SU-DHL-6 (cell line): ENCODE results near the gene CCDC54.

ENCODE experiments used
- H2AFZ ChIP-seq: fragments of 200-600 bp; sonication (generic); 2 replicates; pipeline ENCODE4 v1.6.1; 2014; ENCODE audit warnings: low read depth, mild to moderate bottlenecking, moderate library complexity, mixed read lengths, antibody characterized with exemption, low read length; ENCODE audit not compliant: severe bottlenecking
- H3F3A ChIP-seq: fragments of 200-600 bp; shearing (Covaris generic); 2 replicates; pipeline ENCODE4 v1.6.0; 2016; ENCODE audit warnings: antibody characterized with exemption, mild to moderate bottlenecking; ENCODE audit not compliant: insufficient read depth
- H3K27ac ChIP-seq: fragments of 200-600 bp; sonication (generic); 2 replicates; pipeline ENCODE4 v1.5.1; 2016; ENCODE audit warnings: low read depth, mild to moderate bottlenecking, low read length, moderate library complexity, mixed read lengths
- H3K27me3 ChIP-seq: fragments of 200-600 bp; sonication (generic), shearing (Covaris generic); 2 replicates; pipeline ENCODE4 v1.6.0; 2014; ENCODE audit warnings: mild to moderate bottlenecking, low read length
- H3K36me3 ChIP-seq: fragments of 200-600 bp; sonication (generic); 2 replicates; pipeline ENCODE4 v1.6.1; 2014; ENCODE audit warnings: mild to moderate bottlenecking, low read length, mixed read lengths
- H3K4me2 ChIP-seq: fragments of 300-600, 200-600 bp; shearing (Covaris generic), sonication (generic); 2 replicates; pipeline ENCODE4 v1.6.0; 2014; ENCODE audit warnings: low read length, low read depth, mild to moderate bottlenecking; ENCODE audit not compliant: poor library complexity, severe bottlenecking
- H3K4me3 ChIP-seq: fragments of 200-600 bp; sonication (generic); 2 replicates; pipeline ENCODE4 v1.5.1; 2014; ENCODE audit warnings: antibody characterized with exemption, low read length, mild to moderate bottlenecking, mixed read lengths; ENCODE audit not compliant: insufficient read depth, poor library complexity, severe bottlenecking
- H3K79me2 ChIP-seq: fragments of 200-600 bp; sonication (generic); 2 replicates; pipeline ENCODE4 v1.6.1; 2014; ENCODE audit warnings: mild to moderate bottlenecking, low read length, moderate library complexity; ENCODE audit not compliant: insufficient read depth
- H3K9ac ChIP-seq: fragments of 200-600 bp; sonication (generic); 2 replicates; pipeline ENCODE4 v1.7.0; 2014; ENCODE audit warnings: mild to moderate bottlenecking, low read length
- H3K9me2 ChIP-seq: fragments of 200-600 bp; sonication (generic); replicated peaks from 2 replicates; pipeline ENCODE4 v1.6.1; 2014; ENCODE audit warnings: low read length; ENCODE audit not compliant: insufficient read depth
- H3K9me3 ChIP-seq: fragments of 200-600 bp; sonication (generic); 2 replicates; pipeline ENCODE4 v1.6.1; 2014; ENCODE audit warnings: low read length, mixed read lengths; ENCODE audit not compliant: insufficient read depth
- H4K20me1 ChIP-seq: fragments of 200-600 bp; sonication (generic); 2 replicates; pipeline ENCODE4 v1.6.1; 2014; ENCODE audit warnings: low read depth, mild to moderate bottlenecking, antibody characterized with exemption, low read length, moderate library complexity, mixed read lengths
- CTCF ChIP-seq: fragments of 200-600 bp; sonication (generic); IDR thresholded peaks from one replicate; pipeline ENCODE4 v1.5.1; 2017; ENCODE audit warnings: antibody characterized with exemption, mild to moderate bottlenecking, low read length, moderate library complexity; ENCODE audit not compliant: insufficient read depth, poor library complexity, severe bottlenecking
- EZH2phosphoT487 ChIP-seq: fragments of 200-600 bp; sonication (generic), shearing (Covaris generic); conservative IDR thresholded peaks from 2 replicates; pipeline ENCODE4 v1.6.1; 2018; ENCODE audit warnings: mild to moderate bottlenecking, antibody characterized with exemption, low read length, moderate library complexity, mixed read lengths

CCDC54 gene

GRCh38 chr3:107372506-107372905 lies 4.7 kb upstream of the CCDC54 start:
- Histone ChIP-seq H2AFZ (no peak overlapping the region), H3K27ac (no peak overlapping the region), H3K36me3 (no peaks in the 10 kb centered on the region), H4K20me1 (no peaks in the 10 kb centered on the region), H3K4me3 (no peak overlapping the region), H3K27me3 (no peaks in the 10 kb centered on the region), H3K9ac (no peak overlapping the region), H3F3A (no peaks in the 10 kb centered on the region), H3K4me2 (no peak overlapping the region), H3K79me2 (no peaks in the 10 kb centered on the region), H3K9me2 (no peaks in the 10 kb centered on the region), H3K9me3 (no peaks in the 10 kb centered on the region)
- TF ChIP-seq CTCF (no peak), EZH2phosphoT487 (no peak)

GRCh38 chr3:107373896-107374295 lies 3.3 kb upstream of the CCDC54 start:
- Histone ChIP-seq H3K9me2 (no peaks in the 10 kb centered on the region), H3K79me2 (no peaks in the 10 kb centered on the region), H3K36me3 (no peaks in the 10 kb centered on the region), H3K4me2 (no peak overlapping the region), H2AFZ (no peak overlapping the region), H3F3A (no peaks in the 10 kb centered on the region), H3K9ac (no peak overlapping the region), H4K20me1 (no peaks in the 10 kb centered on the region), H3K27ac (no peak overlapping the region), H3K4me3 (no peak overlapping the region), H3K27me3 (no peaks in the 10 kb centered on the region), H3K9me3 (no peaks in the 10 kb centered on the region)
- TF ChIP-seq EZH2phosphoT487 (no peak), CTCF (no peak)

GRCh38 chr3:107375682-107376081 lies 1.6 kb upstream of the CCDC54 start:
- Histone ChIP-seq H3K36me3 (no peaks in the 10 kb centered on the region), H4K20me1 (no peaks in the 10 kb centered on the region), H3F3A (no peaks in the 10 kb centered on the region), H3K9me2 (no peaks in the 10 kb centered on the region), H3K27me3 (no peaks in the 10 kb centered on the region), H2AFZ (no peak overlapping the region), H3K27ac (no peak overlapping the region), H3K9me3 (no peaks in the 10 kb centered on the region), H3K79me2 (no peaks in the 10 kb centered on the region), H3K4me3 (no peak overlapping the region), H3K9ac (no peak overlapping the region), H3K4me2 (no peak overlapping the region)
- TF ChIP-seq CTCF (no peak), EZH2phosphoT487 (no peak)
